ENCODE measurements around the gene WNT3A. TPM values are rescaled to one million over a fixed set of nuclear protein-coding genes. Genes with fewer than 3 reads are reported as not detected.

Gene WNT3A
- total and polyA plus RNA-seq, 9 of the 15 experiments (the other 6 are each of a cell fraction or from before 2014, with no cell fraction given) = not detected

- peaks cover 0 to 18% of the 10 kb centered on the region in 2 experiments; a peak in 2 of 5 replicates for H3K4me1 ChIP-seq (replicated peaks in 1 of 2; ENCODE audit: control insufficient read depth in 2 of 2, insufficient read depth in 2 of 2, low read length in 2 of 2)
- CTCF ChIA-PET (ENCODE audit: low intra/inter-chr PET ratio) = interaction anchor here (0.6 kb wide), 1 partner anchor 12 kb away, joined by 3 read pairs; no protein-coding TSS in a partner anchor
- H3K4me2 ChIP-seq (ENCODE audit: insufficient read depth, low read length) = no peak overlapping the region
- H3K79me2 ChIP-seq (ENCODE audit: control insufficient read depth, insufficient read depth, low read length) = no peaks in the 10 kb centered on the region
- TF ChIP-seq HSF4 (CRISPR knock-in tag; IDR thresholded peaks at IDR 0.05; ENCODE audit: borderline replicate concordance) (no peak), MCM2 (IDR thresholded peaks at IDR 0.05; ENCODE audit: low read depth) (no peak), ATF1 (CRISPR knock-in tag; IDR thresholded peaks at IDR 0.05) (no peak), ATF1 (tag; IDR thresholded peaks at IDR 0.05) (no peak), EGR1 (conservative IDR thresholded peaks at IDR 0.05) (no peak), SREBF2 (CRISPR knock-in tag; IDR thresholded peaks at IDR 0.05) (no peak), RB1 (IDR thresholded peaks at IDR 0.05; ENCODE audit: low read depth) (no peak), HNRNPL (IDR thresholded peaks at IDR 0.05; ENCODE audit: low read depth, low read length) (no peak), NFYB (IDR thresholded peaks at IDR 0.05; ENCODE audit: extremely low read depth, insufficient read length) (no peak), ZHX1 (conservative IDR thresholded peaks at IDR 0.05; ENCODE audit: low read length) (no peak), PTBP1 (IDR thresholded peaks at IDR 0.05; ENCODE audit: low read depth, low read length) (no peak), MED1 (CRISPR knock-in tag; IDR thresholded peaks at IDR 0.05; ENCODE audit: borderline replicate concordance) (no peak), ZNF436 (CRISPR knock-in tag; IDR thresholded peaks at IDR 0.05) (no peak), ZNF57 (CRISPR knock-in tag; IDR thresholded peaks at IDR 0.05) (no peak), ZNF668 (CRISPR knock-in tag; IDR thresholded peaks at IDR 0.05) (no peak), ZNF639 (CRISPR knock-in tag; conservative IDR thresholded peaks at IDR 0.05 in 1 of 2, IDR thresholded peaks at IDR 0.05 in 1 of 2) (no peak)
- TF ChIP-seq, protein P1, sequence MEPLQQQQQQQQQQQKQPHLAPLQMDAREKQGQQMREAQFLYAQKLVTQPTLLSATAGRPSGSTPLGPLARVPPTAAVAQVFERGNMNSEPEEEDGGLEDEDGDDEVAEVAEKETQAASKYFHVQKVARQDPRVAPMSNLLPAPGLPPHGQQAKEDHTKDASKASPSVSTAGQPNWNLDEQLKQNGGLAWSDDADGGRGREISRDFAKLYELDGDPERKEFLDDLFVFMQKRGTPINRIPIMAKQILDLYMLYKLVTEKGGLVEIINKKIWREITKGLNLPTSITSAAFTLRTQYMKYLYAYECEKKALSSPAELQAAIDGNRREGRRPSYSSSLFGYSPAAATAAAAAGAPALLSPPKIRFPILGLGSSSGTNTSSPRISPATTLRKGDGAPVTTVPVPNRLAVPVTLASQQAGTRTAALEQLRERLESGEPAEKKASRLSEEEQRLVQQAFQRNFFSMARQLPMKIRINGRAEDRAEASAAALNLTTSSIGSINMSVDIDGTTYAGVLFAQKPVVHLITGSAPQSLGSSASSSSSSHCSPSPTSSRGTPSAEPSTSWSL (CRISPR knock-in tag; IDR thresholded peaks at IDR 0.05; ENCODE audit: borderline replicate concordance) = no peak
- peaks cover 4% of the 10 kb centered on the region; the same call in 1 of the 2 replicates for H4K20me1 ChIP-seq (replicated peaks; ENCODE audit: control insufficient read depth, insufficient read depth, low read length)
- DNase-seq (ENCODE audit: extremely low read depth in 1 of 4, low spot score in 3 of 4) (no peak), ATAC-seq (no peak), FAIRE-seq (no peak)
- no peaks in the 10 kb centered on the region for H3K36me3 ChIP-seq (ENCODE audit: control insufficient read depth, insufficient read depth, low read length)
- intact Hi-C loops (cut with micrococcal nuclease) = no loop called here
- H3K9me1 ChIP-seq (ENCODE audit: control insufficient read depth, insufficient read depth, low read length) = peaks cover 3% of the 10 kb centered on the region
- POLR2A ChIA-PET = interaction anchor here (0.5 to 0.6 kb wide), 3 partner anchors 15 to 1161 kb away, joined by 3 read pairs; no protein-coding TSS in a partner anchor
- H3K9ac ChIP-seq (ENCODE audit: insufficient read depth in 1 of 2, low read depth in 2 of 2, low read length in 2 of 2) = no peak overlapping the region
- BruUV-seq (replicated peaks) = no TSS peak
- 4% methylated on average over 12 of the region's 12 CpGs for WGBS (ENCODE audit: insufficient coverage, low coverage, missing lambda C conversion rate)
- no peaks in the 10 kb centered on the region for H3K9me3 ChIP-seq (replicated peaks; ENCODE audit: control insufficient read depth, insufficient read depth, low read depth, low read length)
- in situ Hi-C loops (cut with MboI) = no loop called here
- peaks cover 38 to 96% of the 10 kb centered on the region in 2 experiments for H3K27me3 ChIP-seq (ENCODE audit: control insufficient read depth in 2 of 2, insufficient read depth in 2 of 2, low read length in 2 of 2)
- H2AFZ ChIP-seq (ENCODE audit: low read depth, low read length) = no peak overlapping the region
- H3K27ac ChIP-seq (ENCODE audit: extremely low read depth, low read depth, low read length) = no peak overlapping the region
- H3K4me3 ChIP-seq = no peak overlapping the region
Measured at GRCh38 chr1:228016653-228017355, 10.0 kb downstream of the WNT3A start.
